ENCODE data around the gene ATP5MC3.

DNA sequence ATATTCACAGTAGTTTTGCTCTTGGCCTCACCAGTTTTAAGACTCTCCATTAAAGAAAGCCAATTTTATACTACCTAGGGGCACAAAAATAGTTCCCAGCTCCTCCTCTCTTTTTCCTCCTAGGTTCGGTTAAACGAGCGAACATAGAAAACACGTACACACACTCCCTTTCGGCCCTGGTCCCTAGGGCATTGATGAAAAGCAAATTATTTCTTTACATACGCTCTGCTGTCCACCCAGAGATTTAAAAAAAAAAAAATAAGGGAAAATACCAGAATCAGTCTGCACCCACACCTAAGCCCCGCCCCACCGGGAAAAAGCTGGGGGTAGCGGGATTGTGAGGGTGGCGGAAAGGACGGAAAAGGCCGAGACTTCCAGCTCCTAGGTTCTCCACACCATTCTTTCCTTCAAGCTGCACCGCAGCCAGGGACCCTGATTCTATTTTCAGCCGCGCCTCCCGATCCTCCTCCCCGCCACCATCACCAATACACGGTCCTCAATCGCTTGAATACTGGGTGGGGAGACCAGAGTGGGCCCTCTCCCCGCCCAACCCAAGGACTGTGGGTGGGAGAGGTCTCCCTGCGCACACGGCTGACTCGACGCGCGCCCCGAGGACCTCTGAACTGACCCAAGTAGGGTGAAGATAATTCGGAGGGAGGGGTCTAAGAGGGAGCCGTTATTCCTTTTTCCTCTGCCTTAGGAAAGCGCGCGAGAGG lies 14.3 kb downstream of the ATP5MC3 start:
- TF ChIP-seq, protein P1, sequence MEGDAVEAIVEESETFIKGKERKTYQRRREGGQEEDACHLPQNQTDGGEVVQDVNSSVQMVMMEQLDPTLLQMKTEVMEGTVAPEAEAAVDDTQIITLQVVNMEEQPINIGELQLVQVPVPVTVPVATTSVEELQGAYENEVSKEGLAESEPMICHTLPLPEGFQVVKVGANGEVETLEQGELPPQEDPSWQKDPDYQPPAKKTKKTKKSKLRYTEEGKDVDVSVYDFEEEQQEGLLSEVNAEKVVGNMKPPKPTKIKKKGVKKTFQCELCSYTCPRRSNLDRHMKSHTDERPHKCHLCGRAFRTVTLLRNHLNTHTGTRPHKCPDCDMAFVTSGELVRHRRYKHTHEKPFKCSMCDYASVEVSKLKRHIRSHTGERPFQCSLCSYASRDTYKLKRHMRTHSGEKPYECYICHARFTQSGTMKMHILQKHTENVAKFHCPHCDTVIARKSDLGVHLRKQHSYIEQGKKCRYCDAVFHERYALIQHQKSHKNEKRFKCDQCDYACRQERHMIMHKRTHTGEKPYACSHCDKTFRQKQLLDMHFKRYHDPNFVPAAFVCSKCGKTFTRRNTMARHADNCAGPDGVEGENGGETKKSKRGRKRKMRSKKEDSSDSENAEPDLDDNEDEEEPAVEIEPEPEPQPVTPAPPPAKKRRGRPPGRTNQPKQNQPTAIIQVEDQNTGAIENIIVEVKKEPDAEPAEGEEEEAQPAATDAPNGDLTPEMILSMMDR (conservative IDR thresholded peaks at IDR 0.05 in 1 of 2, IDR thresholded peaks at IDR 0.05 in 1 of 2; ENCODE audit: low read depth in 1 of 2, low read length in 2 of 2): no peak
- TF ChIP-seq EZH2 (IDR thresholded peaks at IDR 0.05; ENCODE audit: low read length, missing control alignments): no peak

Data from fibroblast of lung (primary cell).